Left renal cortex interstitium (tissue), 4 donors: Measurements from ENCODE around the gene SVEP1. TPM values are rescaled to one million over a fixed set of nuclear protein-coding genes. Genes with fewer than 3 reads are reported as not detected.
"Not testable (repeated sequence)": the region's sequence is repeated elsewhere in the genome, so short reads cannot be mapped to it uniquely, and the experiment has no call there.

Experiments
- DNase-seq, 4 donors: peaks; one replicate each; pipeline ENCODE4 v3.0.0-alpha.2; 2013; ENCODE audit warnings: low read depth in 4 of 4, low spot score in 2 of 4, missing footprints in 1 of 4
- polyA plus RNA-seq, 4 donors: library from polyadenylated mRNA; unstranded; fragments of 120-200 nt; gene quantifications; one replicate each; pipeline ENCODE4 v1.2.1, GENCODE V29; 2013; ENCODE audit not compliant: insufficient read length in 4 of 4

The SVEP1 gene
- polyA plus RNA-seq, 4 donors, result 6.9 to 7.4 (median 7.1) TPM

DNA sequence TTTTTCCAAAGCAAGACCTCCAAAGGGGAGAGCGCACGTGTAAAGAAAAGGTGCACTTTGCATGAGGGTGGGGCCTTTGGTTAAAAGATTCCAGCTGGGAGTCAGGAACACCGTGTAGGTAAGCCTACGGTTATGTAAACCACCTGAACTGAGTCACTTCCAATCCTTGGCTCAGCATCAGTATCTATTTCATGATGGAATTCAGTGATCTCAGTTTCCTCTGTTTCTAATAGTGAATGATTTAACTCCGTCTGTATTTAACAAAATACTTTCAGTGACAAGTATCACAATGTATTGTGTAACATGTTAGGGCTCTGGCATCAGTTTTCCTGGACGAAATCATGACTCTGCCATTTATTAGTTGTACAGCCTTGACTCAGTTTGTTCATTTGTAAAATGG lies 1.3 kb upstream of the SVEP1 start:
- DNase-seq, result no peak

DNA sequence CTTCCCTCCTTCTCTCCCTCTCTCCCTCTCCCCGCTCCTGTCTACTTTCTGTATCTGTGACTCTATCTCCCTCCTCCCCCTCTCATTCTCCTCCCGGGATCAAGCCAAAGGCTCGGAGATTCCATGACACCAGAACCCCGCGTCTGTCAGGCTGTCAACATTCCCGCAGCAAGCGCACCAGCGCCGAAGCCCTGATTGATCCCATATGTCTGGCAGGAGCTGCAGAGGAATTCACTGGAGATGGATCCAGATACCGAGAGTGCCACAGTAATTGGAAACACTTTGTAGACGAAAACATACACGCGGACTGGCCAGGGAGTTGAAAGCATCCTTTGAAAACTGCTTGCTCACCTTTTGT lies 300 bp upstream of the SVEP1 start:
- DNase-seq, result no peak

DNA sequence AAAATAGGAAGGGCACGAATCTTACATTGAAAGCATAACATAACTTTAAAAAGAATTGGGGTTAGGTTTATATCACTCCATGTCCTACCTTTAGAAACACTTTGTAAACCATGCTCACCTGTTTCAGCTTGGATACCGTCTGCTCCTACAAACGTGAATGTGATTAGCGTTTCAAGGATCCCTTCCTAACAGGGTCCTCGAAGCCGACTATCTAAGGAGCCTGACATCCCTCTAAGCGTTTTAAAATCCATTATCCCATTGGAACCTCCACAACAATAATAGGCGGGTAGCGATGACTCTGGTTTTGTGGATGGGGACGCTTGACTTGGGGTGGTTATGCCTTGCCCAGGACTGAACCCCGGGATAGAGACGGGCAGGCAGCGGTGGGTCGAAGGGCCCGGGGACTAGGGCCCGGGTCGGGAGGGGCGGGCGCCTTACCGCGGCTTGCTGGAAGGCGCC lies 937 bp downstream of the SVEP1 start:
- DNase-seq, result no peak

DNA sequence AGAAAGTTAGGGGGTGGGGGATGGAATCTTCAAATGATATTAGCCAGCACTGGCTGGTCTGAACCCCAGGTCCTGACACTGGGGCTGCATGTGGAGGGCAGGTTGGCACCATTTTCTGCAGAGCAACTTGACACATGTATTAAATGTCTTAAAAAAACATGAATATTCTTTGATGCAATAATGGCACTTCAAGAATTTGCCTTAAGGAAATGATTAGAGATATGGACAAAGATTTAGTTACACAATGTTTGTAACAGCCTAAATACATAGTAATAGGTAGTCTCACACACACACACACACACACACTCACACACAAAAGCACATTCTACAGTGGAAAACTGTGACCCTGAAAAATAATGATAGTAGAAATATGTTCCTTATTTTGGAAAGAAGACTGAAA lies 3.6 kb downstream of the SVEP1 start:
- no peak for DNase-seq

DNA sequence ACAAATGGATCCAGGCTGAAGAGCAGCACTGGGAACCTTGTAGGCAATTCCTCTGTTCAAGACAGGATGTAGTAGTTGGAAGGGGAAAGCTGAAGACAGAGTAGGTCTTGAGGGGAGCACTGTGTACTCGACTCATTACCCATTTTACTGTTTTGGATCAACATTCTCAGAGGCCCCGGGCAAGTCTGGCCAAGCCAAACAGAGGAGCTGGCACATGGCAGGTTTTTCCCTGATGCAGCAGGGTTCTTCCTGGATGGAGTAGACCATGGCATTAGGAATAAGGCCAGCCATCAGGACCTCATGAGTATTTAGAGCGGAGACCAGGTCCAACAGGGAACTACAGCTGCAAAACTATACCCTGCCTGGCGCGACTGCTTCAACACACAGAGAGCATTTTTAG lies 4.4 kb downstream of the SVEP1 start:
- DNase-seq, result no peak

DNA sequence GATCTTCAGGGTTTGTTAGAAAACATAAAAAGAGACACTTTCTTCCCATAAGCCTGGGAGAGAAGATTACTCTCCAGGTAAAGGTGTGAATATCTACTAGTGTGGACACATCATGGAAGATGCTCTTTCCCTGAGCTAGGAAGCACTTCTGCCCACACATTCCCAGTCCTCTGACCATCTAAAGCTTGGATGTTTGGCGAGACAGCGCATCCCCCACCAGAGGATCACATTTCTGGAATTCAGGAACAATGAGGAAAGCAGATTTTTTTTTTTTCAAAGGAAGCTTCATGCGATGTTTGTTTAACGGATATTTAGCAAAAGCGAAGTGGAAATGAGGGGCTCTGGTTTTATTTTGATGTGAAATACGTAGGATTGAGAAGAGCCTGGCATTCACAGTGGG lies 6.2 kb downstream of the SVEP1 start:
- no peak for DNase-seq

DNA sequence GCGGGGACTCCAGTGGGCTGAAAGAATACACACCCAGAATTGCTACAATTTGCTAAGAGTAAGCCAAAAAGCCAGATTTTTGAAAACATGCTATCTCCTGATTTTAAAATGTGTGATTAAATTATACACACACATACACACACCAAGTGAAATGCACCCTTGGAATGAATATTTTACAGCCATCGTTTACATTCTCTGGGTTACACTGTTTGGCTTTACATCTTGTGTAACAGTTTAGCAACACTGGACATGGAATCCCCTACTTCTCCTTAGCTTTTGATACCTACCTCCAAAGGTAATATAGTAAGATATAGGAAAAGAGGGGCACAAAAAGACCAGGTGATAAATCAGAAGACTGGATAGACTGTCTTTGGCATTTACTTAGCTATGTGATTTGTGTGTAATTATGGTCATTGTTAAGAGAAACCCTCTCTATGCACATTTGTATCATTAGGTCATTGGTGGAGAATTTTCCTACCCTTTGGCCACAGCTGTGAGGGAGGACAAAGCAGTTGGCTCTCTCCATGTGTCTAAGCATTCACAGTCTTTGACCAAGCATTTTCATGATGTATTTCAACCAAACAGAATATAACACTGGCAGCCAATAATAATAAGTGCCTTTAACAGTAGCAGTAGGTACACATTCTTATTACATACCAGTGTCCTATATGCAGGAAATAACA lies 7.6 kb downstream of the SVEP1 start:
- DNase-seq, result no peak

DNA sequence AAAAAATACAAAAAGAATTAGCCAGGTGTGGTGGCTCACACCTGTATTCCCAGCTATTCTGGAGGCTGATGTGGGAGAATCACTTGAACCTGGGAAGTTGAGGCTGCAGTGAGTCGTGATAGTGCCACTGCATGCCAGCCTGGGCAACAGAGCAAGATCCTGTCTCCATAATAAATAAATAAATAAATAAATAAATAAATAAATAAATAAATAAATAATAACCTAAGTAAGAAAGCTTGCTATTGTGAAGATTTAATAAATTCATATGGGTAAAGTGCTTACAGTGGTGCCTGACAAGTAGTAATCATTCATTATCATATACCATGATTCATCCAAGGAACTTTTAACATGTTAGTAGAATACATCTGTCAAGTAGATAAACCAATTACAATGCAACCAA lies 13.4 kb downstream of the SVEP1 start:
- no peak for DNase-seq

DNA sequence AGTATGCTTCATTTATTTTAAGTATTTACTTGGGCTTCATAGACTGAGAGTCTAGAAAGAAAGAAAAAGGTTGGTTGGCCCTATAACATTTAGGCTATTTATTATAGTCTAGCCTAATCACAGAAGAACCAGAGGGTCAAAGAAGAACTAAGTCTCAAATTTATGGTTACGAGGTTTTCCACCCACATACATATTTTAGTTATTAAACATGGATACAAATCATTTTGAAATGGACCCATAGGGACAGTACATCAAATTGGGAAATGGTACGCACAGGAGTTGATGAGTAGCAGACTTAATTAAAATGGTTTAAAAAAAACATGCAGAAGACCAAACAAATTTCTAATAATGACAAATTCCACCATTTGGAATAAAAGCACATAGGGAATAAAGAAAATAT lies 17.7 kb downstream of the SVEP1 start:
- no peak for DNase-seq

DNA sequence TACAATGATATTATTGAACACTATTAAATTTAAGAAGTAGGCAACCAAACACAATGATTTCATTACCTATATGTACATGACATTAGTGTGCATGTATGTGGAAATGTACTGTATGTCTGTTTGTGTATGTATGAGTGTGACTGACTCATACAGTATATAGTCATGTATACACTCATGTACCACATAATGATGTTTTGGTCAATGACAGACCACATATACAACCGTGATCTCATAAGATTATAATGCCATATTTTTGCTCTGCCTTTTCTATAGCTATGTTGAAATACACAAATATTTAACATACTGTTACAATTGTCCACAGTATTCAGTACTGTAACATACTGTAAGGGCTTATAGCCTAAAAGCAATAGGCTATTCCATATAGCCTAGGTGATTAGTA lies 19.7 kb downstream of the SVEP1 start:
- DNase-seq, result no peak

DNA sequence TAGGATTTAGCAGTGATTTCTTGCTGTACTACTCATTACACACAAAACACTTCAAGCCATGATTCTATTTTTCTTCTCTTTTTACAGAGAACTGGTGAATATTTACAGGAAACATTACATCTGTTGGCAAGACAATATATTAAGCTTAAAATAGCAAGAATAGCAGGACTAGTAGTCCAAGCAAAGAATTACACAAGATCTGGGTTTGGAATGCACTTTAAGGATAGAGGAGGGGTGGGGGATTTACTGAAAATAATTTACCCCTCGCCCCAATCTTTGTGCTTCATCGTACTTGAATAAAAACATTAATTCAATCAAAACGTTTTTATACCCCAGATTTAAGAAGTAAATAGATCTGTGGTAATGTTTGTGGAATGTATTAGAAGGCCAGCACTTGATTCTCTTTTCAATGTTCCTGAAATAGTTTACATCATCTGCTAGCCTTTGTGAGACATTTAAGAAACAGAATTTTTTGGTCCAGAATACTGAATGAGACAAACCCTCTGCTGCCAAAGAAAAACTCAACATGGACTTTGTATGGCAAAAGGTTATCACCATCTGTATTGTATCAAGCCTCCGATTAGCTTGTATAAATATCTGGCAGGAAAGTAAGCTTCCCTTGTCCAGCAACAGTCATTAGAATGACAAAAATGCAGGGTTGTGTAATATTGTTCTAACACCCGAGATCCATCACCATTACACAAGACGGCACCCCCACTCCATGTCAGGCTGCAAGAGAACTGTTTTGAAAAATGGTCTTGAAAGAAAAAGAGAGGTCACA lies 23.8 kb downstream of the SVEP1 start:
- peak in 2 of 4 donors; percentile 32 to 54 for DNase-seq

DNA sequence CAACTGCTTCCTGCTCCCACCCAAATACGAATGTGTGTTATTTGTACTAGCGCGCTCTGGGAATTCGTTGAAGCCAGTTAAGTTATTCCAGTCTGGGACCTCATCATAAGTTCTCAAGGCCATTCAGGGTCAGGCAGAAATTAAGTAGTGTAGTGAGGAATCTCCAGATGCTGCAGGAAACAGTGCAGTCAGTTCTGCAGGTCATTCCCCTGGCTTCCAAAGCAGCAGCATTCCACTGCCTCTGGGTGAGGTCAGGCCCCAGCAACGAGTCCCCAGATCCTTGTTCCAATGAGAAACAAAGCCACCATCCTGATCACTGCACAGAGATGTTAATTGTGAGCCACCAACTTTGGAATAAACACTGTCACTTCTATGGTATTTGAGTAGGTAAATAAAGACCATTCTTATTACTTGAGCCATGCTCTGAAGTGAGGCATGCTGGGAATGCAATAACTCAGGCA lies 33.1 kb downstream of the SVEP1 start:
- no peak for DNase-seq

DNA sequence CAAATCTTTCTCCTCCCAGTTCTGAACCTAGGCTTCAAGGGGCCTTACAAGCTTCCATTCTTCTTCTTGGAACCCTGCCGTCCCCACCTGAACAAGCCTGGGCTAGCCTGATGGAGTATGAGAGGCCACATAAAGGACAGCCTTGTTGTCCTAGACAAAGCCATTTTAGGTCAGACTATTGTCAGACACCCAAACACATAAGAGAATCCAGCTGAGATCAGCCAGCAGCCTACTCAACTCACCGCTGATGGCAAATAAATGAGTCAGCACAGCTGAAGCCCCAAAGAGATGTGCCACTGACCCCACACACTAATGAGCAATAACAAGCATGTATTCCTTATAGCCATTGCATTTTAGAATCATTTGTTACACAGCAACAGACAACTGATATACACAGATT lies 33.8 kb downstream of the SVEP1 start:
- DNase-seq, result no peak

DNA sequence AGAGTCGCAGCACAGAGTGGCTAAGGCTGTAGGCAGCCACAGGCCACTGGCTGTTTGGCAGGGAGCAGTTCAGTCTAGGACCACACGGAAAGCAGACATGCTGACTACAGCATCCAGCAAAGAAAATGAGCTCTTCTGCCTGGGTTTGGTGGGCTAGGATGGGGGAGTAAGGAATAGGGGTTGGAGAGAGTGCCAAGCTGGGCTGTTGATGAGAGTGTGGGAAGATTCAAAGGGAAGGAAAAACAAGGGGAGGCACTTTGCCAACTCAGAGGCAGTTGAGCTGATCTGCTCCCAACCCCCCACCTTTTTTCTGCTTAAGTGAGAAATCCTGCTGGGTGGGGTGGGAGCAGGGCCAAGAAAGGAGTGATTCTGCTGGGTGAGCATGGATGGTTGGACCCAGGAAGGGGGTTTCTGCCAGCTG lies 35.9 kb downstream of the SVEP1 start:
- DNase-seq, result no peak

DNA sequence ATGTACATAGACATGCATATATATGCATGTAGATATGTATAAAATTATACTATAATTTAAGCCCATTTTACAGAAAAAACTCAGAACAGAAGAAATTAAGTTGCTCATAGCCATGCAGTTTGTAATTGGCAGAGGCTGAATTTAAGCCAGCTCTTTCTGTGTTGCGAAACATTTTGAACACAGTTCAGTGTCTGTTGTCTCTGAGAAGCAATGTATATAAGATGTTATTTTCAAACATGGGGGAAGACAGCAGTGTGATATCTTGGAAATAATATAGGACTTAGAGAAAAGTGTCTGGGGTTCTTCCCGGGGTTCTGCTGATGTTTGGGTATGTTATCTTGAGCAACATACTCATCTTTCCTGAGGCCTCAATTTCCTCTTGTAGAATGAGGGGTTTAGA lies 37.6 kb downstream of the SVEP1 start:
- no peak for DNase-seq

DNA sequence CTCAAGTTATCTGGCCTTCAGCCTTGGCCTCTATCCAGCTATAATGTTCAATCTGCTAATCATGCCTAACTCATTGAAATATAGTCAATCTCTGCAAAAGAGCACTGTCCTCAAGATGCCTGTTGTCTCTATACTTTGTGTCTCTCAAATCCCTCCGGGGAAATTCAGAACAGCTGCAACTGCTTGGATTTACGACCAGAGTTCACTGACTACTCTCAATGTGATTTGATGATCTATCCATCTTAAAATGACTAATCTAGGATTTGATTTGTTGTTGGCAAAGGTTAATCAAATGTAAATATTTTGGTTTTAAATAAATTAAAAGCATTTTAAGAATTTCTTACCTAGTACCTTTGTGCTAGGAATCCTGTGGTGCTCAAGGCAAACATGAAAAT lies 40.9 kb downstream of the SVEP1 start:
- no peak for DNase-seq

DNA sequence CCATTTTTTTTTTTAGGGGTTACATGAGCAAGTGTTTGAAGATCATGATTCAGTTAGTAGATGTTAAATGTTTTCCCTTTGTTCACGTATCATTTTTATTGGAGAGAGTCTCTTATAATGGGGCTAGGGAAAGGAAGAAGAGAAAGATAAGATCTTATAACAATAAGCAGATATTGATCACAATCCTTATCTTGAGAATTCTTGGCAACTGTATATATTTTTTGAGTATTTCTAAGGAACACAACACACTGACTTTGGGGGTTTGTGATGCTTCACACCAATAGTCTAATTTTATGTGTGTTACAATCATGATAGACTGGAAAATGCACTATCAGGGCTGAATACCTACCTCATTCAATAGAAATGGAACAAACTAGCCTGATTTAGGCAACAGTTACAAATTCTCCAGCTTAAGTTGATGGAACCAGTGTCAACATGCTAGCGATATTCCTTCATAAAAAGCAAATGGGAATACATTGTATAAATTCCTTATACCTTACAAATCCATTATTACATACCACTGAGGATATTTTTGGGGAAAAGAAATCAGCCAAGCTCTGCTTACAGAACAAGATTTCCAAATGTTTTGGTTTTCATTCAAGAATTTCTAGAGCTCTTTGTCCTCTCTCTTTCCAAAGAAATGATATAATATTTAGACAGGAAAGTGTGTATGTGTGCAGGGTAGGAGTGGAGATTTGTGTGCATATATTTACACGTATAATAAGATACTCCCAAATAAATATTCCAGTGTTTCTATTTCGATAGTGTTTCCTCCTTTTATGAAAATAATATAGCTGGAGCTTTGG lies 41.5 kb downstream of the SVEP1 start:
- DNase-seq, result no peak

DNA sequence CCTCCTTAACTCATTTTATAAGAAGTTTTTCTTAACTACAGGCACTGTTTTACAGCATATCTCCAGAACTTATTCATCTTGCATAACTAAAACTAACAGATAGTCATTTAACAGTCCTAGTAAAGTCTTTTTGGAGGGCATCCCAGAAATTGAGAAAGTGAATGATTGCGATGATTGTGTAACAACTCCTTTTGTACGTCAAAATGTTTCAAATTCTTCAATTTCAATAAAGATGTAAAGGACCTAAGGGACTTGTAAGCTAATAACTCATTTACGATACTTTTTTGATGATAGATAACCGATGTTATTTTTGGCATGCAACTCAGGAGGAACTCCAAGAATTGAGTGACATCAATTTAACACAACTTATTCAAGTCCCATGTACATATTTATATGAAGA lies 42.7 kb downstream of the SVEP1 start:
- no peak for DNase-seq

DNA sequence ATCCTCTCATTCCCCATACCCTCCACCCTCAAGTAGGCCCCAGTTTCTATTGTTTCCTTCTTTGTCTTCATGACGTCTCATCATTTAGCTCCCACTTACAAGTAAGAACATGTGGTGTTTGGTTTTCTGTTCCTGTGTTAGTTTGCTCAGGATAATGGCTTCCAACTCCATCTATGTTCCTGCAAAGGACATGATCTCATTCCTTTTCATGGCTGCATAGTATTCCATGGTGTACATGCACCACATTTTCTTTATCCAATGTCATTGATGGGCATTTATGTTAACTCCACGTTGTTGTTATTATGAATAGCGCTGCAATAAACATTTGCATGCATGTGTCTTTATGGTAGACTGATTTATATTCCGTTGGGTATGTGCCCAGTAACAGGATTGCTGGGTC lies 45.4 kb downstream of the SVEP1 start:
- DNase-seq, result not testable (repeated sequence)

DNA sequence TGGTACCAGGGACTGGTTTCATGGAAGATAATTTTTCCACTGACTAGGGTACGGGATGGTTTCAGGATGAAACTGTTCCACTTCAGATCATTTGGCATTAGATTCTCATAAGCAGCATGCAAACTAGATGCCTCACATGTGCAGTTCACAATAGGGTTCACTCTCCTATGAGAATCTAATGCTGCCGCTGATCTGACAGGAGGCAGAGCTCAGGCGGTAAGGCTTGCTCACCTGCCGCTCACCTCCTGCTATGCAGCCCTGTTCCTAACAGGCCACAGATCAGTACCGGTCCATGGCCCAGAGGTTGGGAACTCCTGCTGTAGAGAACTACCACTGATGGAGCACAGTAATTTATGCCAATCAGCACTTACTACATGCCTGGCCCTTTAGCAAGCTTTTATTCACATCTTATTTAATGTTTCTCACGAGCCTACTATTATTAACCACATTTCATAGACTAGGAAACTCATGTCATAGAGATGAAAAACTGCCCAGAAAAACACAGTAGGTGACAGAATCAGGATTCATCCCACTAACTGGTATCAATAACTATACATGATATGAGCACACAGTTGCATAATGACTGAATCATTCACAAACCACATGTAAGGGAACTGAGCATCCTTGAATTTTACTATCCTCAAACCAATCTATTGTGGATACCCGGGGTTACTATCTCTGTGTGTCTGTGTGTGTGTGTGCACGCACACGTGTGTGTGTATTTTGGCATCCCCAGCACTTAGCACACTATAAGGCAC lies 46.5 kb downstream of the SVEP1 start:
- no peak for DNase-seq

DNA sequence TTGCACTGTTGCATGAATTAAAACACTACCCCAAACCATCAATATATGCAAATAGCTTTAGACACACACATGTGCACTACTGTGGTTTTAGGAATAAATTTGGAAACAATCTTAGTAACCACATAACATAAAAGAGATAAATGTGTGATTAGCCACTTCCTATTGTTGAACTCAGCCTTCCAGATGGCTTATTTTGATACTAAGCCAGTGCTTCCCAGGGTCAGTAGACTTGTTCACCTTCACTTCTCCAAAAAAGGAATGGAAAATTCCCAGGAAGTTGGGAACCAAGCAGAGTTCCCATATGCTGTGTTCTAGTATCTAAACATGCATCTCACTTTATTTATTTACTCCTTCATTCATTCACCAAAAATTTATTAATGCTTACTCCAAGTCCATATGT lies 47.8 kb downstream of the SVEP1 start:
- no peak for DNase-seq
